Ovary (tissue), 3 donors: ENCODE data around the gene ERC1.

Experiments used
- CTCF ChIP-seq, 3 donors: fragments of 450-650 bp in 2 of 3; fragments of 200-600 bp in 1 of 3; IDR thresholded peaks; one replicate each; pipeline versions ENCODE4 v1.5.1 to v1.8.0; 2016 to 2022; ENCODE audit warnings: antibody characterized with exemption in 3 of 3, mild to moderate bottlenecking in 1 of 3
- POLR2A ChIP-seq: fragments of 450-650 bp; IDR thresholded peaks from one replicate; pipeline ENCODE4 v1.6.1; 2017; ENCODE audit warnings: antibody characterized with exemption, mild to moderate bottlenecking, moderate library complexity
- donor health status: DM: no; HTN: no; CAD: no.

- TF ChIP-seq CTCF (IDR thresholded peaks at IDR 0.05) (no peak), POLR2A (no peak)
Measured at GRCh38 chr12:1246637-1247036, 255.6 kb downstream of the ERC1 start.
